ENCODE measurements around the gene CERKL. TPM values are rescaled to one million over a fixed set of nuclear protein-coding genes. Genes with fewer than 3 reads are reported as not detected.
A peak's percentile ranks its signal among the peaks of the same experiment; 100 is the strongest.

Gene CERKL
- total and polyA plus RNA-seq, 2 of the 13 experiments (the other 11 are each of a cell fraction or from before 2014, with no cell fraction given): not detected

DNA sequence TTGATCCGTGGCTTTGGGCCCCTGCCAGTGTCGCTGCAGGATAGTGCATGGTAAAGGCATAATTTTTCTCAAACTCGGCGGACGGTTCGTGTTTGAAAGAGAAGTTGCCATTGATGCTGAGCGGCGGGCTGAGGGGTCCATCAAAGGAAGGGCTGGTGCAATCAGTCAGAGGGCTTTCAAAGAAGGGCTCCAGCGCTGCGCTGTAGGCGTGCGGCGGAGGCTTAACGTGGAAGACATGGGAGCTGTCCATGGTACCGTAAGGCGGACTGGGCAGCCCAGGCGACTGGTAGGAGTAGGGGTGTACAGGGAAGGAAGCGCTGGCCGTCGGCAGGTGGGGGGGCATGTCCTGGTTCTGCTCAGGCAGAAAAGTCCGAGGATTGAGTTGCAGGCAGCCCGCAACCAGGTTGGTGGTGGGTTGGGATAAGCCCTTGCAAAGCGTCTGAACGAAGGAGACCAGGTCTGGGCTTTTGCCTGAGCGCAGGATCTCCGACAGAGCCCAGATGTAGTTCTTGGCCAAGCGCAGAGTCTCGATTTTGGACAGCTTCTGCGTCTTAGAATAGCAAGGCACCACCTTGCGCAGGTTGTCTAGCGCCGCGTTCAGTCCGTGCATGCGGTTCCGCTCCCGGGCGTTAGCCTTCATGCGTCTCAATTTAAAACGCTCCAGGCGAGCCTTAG, 21.1 kb upstream of the CERKL start (continued):
- TF ChIP-seq, protein P1, sequence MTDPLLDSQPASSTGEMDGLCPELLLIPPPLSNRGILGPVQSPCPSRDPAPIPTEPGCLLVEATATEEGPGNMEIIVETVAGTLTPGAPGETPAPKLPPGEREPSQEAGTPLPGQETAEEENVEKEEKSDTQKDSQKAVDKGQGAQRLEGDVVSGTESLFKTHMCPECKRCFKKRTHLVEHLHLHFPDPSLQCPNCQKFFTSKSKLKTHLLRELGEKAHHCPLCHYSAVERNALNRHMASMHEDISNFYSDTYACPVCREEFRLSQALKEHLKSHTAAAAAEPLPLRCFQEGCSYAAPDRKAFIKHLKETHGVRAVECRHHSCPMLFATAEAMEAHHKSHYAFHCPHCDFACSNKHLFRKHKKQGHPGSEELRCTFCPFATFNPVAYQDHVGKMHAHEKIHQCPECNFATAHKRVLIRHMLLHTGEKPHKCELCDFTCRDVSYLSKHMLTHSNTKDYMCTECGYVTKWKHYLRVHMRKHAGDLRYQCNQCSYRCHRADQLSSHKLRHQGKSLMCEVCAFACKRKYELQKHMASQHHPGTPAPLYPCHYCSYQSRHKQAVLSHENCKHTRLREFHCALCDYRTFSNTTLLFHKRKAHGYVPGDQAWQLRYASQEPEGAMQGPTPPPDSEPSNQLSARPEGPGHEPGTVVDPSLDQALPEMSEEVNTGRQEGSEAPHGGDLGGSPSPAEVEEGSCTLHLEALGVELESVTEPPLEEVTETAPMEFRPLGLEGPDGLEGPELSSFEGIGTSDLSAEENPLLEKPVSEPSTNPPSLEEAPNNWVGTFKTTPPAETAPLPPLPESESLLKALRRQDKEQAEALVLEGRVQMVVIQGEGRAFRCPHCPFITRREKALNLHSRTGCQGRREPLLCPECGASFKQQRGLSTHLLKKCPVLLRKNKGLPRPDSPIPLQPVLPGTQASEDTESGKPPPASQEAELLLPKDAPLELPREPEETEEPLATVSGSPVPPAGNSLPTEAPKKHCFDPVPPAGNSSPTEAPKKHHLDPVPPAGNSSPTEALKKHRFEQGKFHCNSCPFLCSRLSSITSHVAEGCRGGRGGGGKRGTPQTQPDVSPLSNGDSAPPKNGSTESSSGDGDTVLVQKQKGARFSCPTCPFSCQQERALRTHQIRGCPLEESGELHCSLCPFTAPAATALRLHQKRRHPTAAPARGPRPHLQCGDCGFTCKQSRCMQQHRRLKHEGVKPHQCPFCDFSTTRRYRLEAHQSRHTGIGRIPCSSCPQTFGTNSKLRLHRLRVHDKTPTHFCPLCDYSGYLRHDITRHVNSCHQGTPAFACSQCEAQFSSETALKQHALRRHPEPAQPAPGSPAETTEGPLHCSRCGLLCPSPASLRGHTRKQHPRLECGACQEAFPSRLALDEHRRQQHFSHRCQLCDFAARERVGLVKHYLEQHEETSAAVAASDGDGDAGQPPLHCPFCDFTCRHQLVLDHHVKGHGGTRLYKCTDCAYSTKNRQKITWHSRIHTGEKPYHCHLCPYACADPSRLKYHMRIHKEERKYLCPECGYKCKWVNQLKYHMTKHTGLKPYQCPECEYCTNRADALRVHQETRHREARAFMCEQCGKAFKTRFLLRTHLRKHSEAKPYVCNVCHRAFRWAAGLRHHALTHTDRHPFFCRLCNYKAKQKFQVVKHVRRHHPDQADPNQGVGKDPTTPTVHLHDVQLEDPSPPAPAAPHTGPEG (CRISPR knock-in tag; IDR thresholded peaks at IDR 0.05): peak; percentile 82; the same call in 1 of the 2 replicates
- 0 out of 2 replicates have a peak, but pooled peaks have one; percentile 26 for TF ChIP-seq CEBPG (CRISPR knock-in tag; IDR thresholded peaks at IDR 0.05)
- no peak for TF ChIP-seq NFIB (CRISPR knock-in tag; IDR thresholded peaks at IDR 0.05; ENCODE audit: borderline replicate concordance)
- peak; percentile 54; the same call in 1 of the 2 replicates for TF ChIP-seq ISL2 (CRISPR knock-in tag; IDR thresholded peaks at IDR 0.05)
- TF ChIP-seq, protein P2, sequence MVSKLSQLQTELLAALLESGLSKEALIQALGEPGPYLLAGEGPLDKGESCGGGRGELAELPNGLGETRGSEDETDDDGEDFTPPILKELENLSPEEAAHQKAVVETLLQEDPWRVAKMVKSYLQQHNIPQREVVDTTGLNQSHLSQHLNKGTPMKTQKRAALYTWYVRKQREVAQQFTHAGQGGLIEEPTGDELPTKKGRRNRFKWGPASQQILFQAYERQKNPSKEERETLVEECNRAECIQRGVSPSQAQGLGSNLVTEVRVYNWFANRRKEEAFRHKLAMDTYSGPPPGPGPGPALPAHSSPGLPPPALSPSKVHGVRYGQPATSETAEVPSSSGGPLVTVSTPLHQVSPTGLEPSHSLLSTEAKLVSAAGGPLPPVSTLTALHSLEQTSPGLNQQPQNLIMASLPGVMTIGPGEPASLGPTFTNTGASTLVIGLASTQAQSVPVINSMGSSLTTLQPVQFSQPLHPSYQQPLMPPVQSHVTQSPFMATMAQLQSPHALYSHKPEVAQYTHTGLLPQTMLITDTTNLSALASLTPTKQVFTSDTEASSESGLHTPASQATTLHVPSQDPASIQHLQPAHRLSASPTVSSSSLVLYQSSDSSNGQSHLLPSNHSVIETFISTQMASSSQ (IDR thresholded peaks at IDR 0.05; ENCODE audit: low read depth): no peak
- TF ChIP-seq, protein P2 (CRISPR knock-in tag; IDR thresholded peaks at IDR 0.05; ENCODE audit: borderline replicate concordance): 0 out of 2 replicates have a peak, but pooled peaks have one; percentile 38
- no peak for TF ChIP-seq ZFP82 (CRISPR knock-in tag; IDR thresholded peaks at IDR 0.05; ENCODE audit: borderline replicate concordance)
- TF ChIP-seq FIP1L1 (IDR thresholded peaks at IDR 0.05; ENCODE audit: borderline replicate concordance, insufficient read depth, low read depth, low read length): no peak
- TF ChIP-seq ZNF556 (CRISPR knock-in tag; IDR thresholded peaks at IDR 0.05; ENCODE audit: borderline replicate concordance): 0 out of 2 replicates have a peak, but pooled peaks have one; percentile 32
- no peak for TF ChIP-seq ZEB1 (IDR thresholded peaks at IDR 0.05; ENCODE audit: insufficient replicate concordance, low read depth)
- 0 out of 2 replicates have a peak, but pooled peaks have one; percentile 69 for TF ChIP-seq ZNF510 (CRISPR knock-in tag; IDR thresholded peaks at IDR 0.05; ENCODE audit: low read depth)
- peak; percentile 32; the same call in 1 of the 2 replicates for TF ChIP-seq ZNF629 (CRISPR knock-in tag; conservative IDR thresholded peaks at IDR 0.05)
- peak; percentile 55 for TF ChIP-seq FOSL2 (CRISPR knock-in tag; IDR thresholded peaks at IDR 0.05)
- TF ChIP-seq ZNF546 (CRISPR knock-in tag; conservative IDR thresholded peaks at IDR 0.05): peak; percentile 78; the same call in 1 of the 2 replicates
- no peak for TF ChIP-seq CC2D1A (CRISPR knock-in tag; IDR thresholded peaks at IDR 0.05)
- TF ChIP-seq, protein P3, sequence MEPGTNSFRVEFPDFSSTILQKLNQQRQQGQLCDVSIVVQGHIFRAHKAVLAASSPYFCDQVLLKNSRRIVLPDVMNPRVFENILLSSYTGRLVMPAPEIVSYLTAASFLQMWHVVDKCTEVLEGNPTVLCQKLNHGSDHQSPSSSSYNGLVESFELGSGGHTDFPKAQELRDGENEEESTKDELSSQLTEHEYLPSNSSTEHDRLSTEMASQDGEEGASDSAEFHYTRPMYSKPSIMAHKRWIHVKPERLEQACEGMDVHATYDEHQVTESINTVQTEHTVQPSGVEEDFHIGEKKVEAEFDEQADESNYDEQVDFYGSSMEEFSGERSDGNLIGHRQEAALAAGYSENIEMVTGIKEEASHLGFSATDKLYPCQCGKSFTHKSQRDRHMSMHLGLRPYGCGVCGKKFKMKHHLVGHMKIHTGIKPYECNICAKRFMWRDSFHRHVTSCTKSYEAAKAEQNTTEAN (CRISPR knock-in tag; conservative IDR thresholded peaks at IDR 0.05): peak; percentile 79; the same call in 1 of the 2 replicates
- no peak for TF ChIP-seq TBP (CRISPR knock-in tag; IDR thresholded peaks at IDR 0.05)
- TF ChIP-seq RFXAP (CRISPR knock-in tag; IDR thresholded peaks at IDR 0.05; ENCODE audit: borderline replicate concordance): peak; percentile 81
- no peak for TF ChIP-seq SIN3B (IDR thresholded peaks at IDR 0.05; ENCODE audit: low read length)
